Measurements from ENCODE around the gene METTL13. TPM values are rescaled to one million over a fixed set of nuclear protein-coding genes. Genes with fewer than 3 reads are reported as not detected.

METTL13 gene
- total RNA-seq, 2 experiments from 2014 or later: 6.5 to 7.9 TPM

DNA sequence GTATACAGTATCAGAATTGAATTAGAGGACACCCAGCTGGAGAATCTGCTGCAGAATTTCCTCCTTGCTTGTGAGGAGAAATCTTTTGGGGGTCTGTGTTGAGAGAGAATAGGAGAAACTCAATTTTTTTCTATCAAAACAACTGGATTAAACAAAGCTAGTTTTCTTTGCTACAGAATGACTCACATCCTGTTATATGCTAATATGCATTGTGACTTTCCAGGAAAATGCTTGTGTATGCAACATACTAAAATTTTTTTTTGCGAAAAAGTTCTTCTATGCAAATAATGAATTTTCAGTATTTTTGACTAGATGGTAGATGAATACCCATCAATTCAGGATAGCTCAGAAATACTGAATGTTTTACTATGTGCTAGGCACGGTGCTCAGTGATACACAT is 41.8 kb upstream of the METTL13 start:
- H3K9me3 Mint-ChIP-seq: no peaks in the 10 kb centered on the region
- Histone ChIP-seq H3K4me3 (ENCODE audit: low read length) (no peak overlapping the region), H3K4me1 (ENCODE audit: insufficient read depth, low read length) (peaks cover 28% of the 10 kb centered on the region), H3K27ac (ENCODE audit: low read depth in 1 of 2, low read length in 2 of 2) (peak overlapping the region in 1 of 2 donors; percentile 23), H3K36me3 (ENCODE audit: insufficient read depth, low read length) (peaks cover 25% of the 10 kb centered on the region), H3K9me3 (ENCODE audit: control insufficient read depth in 1 of 2, insufficient read depth in 1 of 2, low read length in 2 of 2) (no peaks in the 10 kb centered on the region), H3K27me3 (ENCODE audit: control insufficient read depth in 1 of 2, insufficient read depth in 2 of 2, low read length in 2 of 2) (no peaks in the 10 kb centered on the region)
- peaks cover 52% of the 10 kb centered on the region for H3K36me3 Mint-ChIP-seq (ENCODE audit: low read depth)
- peak overlapping the region; percentile 99 for H3K4me3 Mint-ChIP-seq
- TF ChIP-seq, protein P1, sequence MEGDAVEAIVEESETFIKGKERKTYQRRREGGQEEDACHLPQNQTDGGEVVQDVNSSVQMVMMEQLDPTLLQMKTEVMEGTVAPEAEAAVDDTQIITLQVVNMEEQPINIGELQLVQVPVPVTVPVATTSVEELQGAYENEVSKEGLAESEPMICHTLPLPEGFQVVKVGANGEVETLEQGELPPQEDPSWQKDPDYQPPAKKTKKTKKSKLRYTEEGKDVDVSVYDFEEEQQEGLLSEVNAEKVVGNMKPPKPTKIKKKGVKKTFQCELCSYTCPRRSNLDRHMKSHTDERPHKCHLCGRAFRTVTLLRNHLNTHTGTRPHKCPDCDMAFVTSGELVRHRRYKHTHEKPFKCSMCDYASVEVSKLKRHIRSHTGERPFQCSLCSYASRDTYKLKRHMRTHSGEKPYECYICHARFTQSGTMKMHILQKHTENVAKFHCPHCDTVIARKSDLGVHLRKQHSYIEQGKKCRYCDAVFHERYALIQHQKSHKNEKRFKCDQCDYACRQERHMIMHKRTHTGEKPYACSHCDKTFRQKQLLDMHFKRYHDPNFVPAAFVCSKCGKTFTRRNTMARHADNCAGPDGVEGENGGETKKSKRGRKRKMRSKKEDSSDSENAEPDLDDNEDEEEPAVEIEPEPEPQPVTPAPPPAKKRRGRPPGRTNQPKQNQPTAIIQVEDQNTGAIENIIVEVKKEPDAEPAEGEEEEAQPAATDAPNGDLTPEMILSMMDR (IDR thresholded peaks at IDR 0.05): no peak
- peaks cover 70% of the 10 kb centered on the region for H3K4me1 Mint-ChIP-seq (ENCODE audit: low read depth)
- peak in 1 of 14 experiments; percentile 43 for DNase-seq
- no peak for ATAC-seq (ENCODE audit: poor library complexity)
- H3K27me3 Mint-ChIP-seq: no peaks in the 10 kb centered on the region
- ChIA-PET CTCF (interaction anchor here (1.1 to 2.1 kb wide), 2 partner anchors 45 to 95 kb away, joined by 3 to 5 read pairs; no protein-coding TSS in a partner anchor), POLR2A (interaction anchor here (0.7 to 1.8 kb wide), 4 partner anchors 9 to 157 kb away, joined by 3 to 10 read pairs (median 4); partner anchors contain the start of genes DNM3 and METTL13)
- intact Hi-C loops (cut with DNase I, micrococcal nuclease): loop anchor here (5.0 to 10.0 kb wide), 6 partner anchors 105 to 1665 kb away; partner anchors contain the start of genes PRRC2C (in 2 of the 2), DNM3 (in 1 of the 2), GORAB (in 1 of the 2) and KIFAP3 (in 1 of the 2)
- H3K27ac Mint-ChIP-seq: peak overlapping the region; percentile 100

DNA sequence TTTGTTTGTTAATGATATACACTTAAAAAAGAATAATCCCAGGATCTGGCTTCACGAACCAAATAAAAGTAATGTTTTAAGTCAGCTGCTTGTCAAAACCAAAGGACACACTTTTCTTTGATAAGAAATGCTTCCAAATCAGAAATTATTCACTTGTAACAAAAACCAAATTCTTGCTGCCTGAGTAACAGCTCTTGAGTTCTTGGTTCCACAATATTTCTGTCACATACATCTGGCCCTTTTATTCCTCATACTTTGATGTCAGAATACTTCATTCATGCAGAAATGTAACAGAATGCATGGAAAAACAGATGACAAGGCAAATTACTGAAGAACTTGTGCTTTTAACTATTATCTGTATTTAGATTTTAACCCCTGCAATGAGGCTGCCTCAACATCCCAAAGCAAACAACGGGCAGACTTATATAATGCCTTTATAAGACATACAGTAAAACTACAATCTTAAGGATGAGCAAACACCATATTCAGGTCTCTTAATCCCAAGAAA is 41.0 kb upstream of the METTL13 start:
- no peak overlapping the region for H3K27ac ChIP-seq (ENCODE audit: low read depth in 1 of 2, low read length in 2 of 2)
- Mint-ChIP-seq H3K4me3 (peak overlapping the region; percentile 99), H3K27me3 (no peaks in the 10 kb centered on the region), H3K9me3 (no peaks in the 10 kb centered on the region), H3K27ac (peak overlapping the region; percentile 100), H3K4me1 (ENCODE audit: low read depth) (peaks cover 68% of the 10 kb centered on the region), H3K36me3 (ENCODE audit: low read depth) (peaks cover 46% of the 10 kb centered on the region)
- no peak for ATAC-seq (ENCODE audit: poor library complexity)
- peak overlapping the region; percentile 80 for H3K4me3 ChIP-seq (ENCODE audit: low read length)
- H3K9me3 ChIP-seq (ENCODE audit: control insufficient read depth in 1 of 2, insufficient read depth in 1 of 2, low read length in 2 of 2): no peaks in the 10 kb centered on the region
- CTCF ChIA-PET: interaction anchor here (1.1 to 2.1 kb wide), 5 partner anchors 11 to 96 kb away, joined by 3 to 8 read pairs (median 4); no protein-coding TSS in a partner anchor
- DNase-seq: no peak
- TF ChIP-seq, protein P1 (IDR thresholded peaks at IDR 0.05): no peak
- intact Hi-C loops (cut with DNase I, micrococcal nuclease): loop anchor here (5.0 to 10.0 kb wide), 5 partner anchors 104 to 1666 kb away; partner anchors contain the start of genes PRRC2C (in 2 of the 2), DNM3 (in 1 of the 2), GORAB (in 1 of the 2) and KIFAP3 (in 1 of the 2)
- no peaks in the 10 kb centered on the region for H3K27me3 ChIP-seq (ENCODE audit: control insufficient read depth in 1 of 2, insufficient read depth in 2 of 2, low read length in 2 of 2)
- peaks cover 28% of the 10 kb centered on the region for H3K4me1 ChIP-seq (ENCODE audit: insufficient read depth, low read length)
- peaks cover 23% of the 10 kb centered on the region for H3K36me3 ChIP-seq (ENCODE audit: insufficient read depth, low read length)
- POLR2A ChIA-PET: interaction anchor here (1.4 to 4.3 kb wide), 5 partner anchors 40 to 792 kb away, joined by 5 to 122 read pairs (median 10); partner anchors contain the start of genes DNM3, METTL13, PRRC2C and SUCO

DNA sequence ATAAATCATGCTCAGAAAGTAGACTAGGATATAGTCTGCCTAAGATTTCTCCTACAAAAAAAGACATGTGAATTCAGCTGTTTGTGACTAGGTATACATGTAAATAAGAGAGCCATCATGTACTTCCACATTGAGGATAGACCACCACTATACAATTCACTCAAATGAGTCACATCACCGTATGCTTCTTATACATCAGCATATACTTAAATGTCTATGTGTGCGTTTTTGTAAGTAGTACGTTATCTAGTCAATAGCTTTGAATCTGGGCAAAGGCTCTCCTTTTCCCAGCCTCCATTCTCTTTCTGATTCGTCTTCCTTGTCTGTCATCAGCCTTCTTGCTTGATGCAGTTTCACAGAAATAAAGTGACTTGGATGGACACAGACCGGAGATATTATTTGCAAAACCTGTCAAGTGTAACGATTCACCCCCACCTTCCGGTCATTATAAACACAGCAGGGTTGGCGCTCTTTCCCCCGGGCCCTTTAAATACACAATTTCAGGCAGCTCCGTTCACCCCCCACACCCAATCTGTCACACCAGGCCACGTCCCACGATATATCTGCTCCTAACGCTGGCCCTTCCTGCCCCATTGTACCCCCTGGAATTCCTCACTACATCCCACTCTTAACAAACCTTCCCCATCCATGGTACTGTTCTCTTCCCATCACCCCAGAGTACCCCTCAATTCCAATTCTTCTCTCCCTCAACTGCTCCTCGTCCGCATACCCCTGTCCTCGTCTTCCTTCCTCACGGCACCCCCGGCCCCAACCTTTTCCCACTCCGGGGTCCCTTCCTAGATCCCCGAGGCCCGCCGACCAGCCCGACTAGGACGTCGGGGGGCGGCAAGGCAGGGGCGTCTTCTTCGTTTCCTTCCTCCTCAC is 40.2 kb upstream of the METTL13 start:
- Mint-ChIP-seq H3K4me1 (ENCODE audit: low read depth) (peaks cover 66% of the 10 kb centered on the region), H3K27ac (peak overlapping the region; percentile 100)
- POLR2A ChIA-PET: interaction anchor here (0.7 to 4.3 kb wide), 15 partner anchors 8 to 1973 kb away, joined by 3 to 122 read pairs (median 5); partner anchors contain the start of genes DNM3, KLHL20, METTL13 and PRRC2C

More for the DNA sequence above, 40.2 kb upstream of the METTL13 start:
- peak overlapping the region; percentile 80 for H3K4me3 ChIP-seq (ENCODE audit: low read length)
- peak overlapping the region; percentile 99 for H3K4me3 Mint-ChIP-seq
- CTCF ChIA-PET: interaction anchor here (0.6 to 2.1 kb wide), 6 partner anchors 11 to 256 kb away, joined by 3 to 8 read pairs (median 4); partner anchors contain the start of gene METTL13
- DNase-seq (peak; percentile 10 to 69 (median 28)), ATAC-seq (ENCODE audit: poor library complexity) (peak; percentile 12)
- H3K36me3 Mint-ChIP-seq (ENCODE audit: low read depth): peaks cover 37% of the 10 kb centered on the region
- peaks cover 28% of the 10 kb centered on the region for H3K4me1 ChIP-seq (ENCODE audit: insufficient read depth, low read length)
- H3K27ac ChIP-seq (ENCODE audit: low read depth in 1 of 2, low read length in 2 of 2): peak overlapping the region; percentile 95 to 96
- H3K36me3 ChIP-seq (ENCODE audit: insufficient read depth, low read length): peaks cover 20% of the 10 kb centered on the region
- H3K27me3 Mint-ChIP-seq: no peaks in the 10 kb centered on the region
- no peaks in the 10 kb centered on the region for H3K9me3 Mint-ChIP-seq
- H3K9me3 ChIP-seq (ENCODE audit: control insufficient read depth in 1 of 2, insufficient read depth in 1 of 2, low read length in 2 of 2): no peaks in the 10 kb centered on the region
- H3K27me3 ChIP-seq (ENCODE audit: control insufficient read depth in 1 of 2, insufficient read depth in 2 of 2, low read length in 2 of 2): no peaks in the 10 kb centered on the region
- TF ChIP-seq, protein P1 (IDR thresholded peaks at IDR 0.05): peak; percentile 30
- intact Hi-C loops (cut with DNase I, micrococcal nuclease): loop anchor here (5.0 to 10.0 kb wide), 5 partner anchors 104 to 1666 kb away; partner anchors contain the start of genes PRRC2C (in 2 of the 2), DNM3 (in 1 of the 2), GORAB (in 1 of the 2) and KIFAP3 (in 1 of the 2)
